Fibroblast of skin of left biceps (primary cell): Measurements from ENCODE around the gene PAM.
"Not testable (repeated sequence)": the region's sequence is repeated elsewhere in the genome, so short reads cannot be mapped to it uniquely, and the experiment has no call there.

Experiments used
- DNase-seq, 2 experiments: peaks; one replicate each; pipeline ENCODE4 v3.0.0-alpha.2; 2013; ENCODE audit warnings: low read depth in 2 of 2

PAM gene

GRCh38 chr5:103057208-103058130 lies 302.4 kb downstream of the PAM start:
- no peak for DNase-seq

GRCh38 chr5:103059525-103059924 lies 304.4 kb downstream of the PAM start:
- DNase-seq = no peak

GRCh38 chr5:103060424-103060954 lies 305.4 kb downstream of the PAM start:
- no peak for DNase-seq

- no peak for DNase-seq
These were observed 311.2 kb downstream of the PAM start for GRCh38 chr5:103066326-103066725.

GRCh38 chr5:103073500-103073899 lies 318.4 kb downstream of the PAM start:
- DNase-seq = not testable (repeated sequence)

GRCh38 chr5:103075442-103075841 lies 320.3 kb downstream of the PAM start:
- DNase-seq = no peak
